RCC 7860 (cell line): Measurements from ENCODE around the gene PLEKHM1.
"Not testable (repeated sequence)": the region's sequence is repeated elsewhere in the genome, so short reads cannot be mapped to it uniquely, and the experiment has no call there.

ENCODE experiments used
- DNase-seq: peaks from one replicate; pipeline ENCODE4 v3.0.0-alpha.2; 2015; ENCODE audit warnings: low spot score
- FAIRE-seq: peaks from 2 replicates; lab custom pipeline; 2012; peaks lifted over from hg19 to GRCh38; lab: Jason Lieb, UNC

Gene PLEKHM1

DNA sequence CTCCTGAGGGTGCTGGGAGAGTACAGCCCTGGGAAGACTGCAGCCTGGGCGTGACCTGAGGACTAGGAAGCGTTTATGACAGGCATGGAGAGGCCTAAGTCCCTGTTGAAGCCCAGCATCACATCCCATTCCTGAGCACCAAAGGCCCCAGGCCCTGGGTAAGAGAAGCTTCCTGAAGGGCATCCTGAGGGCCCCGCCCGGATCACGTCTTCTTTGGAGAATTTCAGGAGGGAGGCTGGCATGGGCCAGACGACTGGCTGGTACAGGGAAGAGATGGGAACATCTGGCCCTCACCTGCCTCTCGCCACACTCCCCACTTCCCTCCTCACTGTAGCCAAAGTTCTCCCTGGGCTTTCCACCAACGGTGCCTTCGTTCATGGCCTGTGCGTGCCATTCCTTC lies 46.2 kb downstream of the PLEKHM1 start:
- DNase-seq, FAIRE-seq: not testable (repeated sequence)

GRCh38 chr17:45443371-45444260 lies 46.9 kb downstream of the PLEKHM1 start:
- FAIRE-seq: not testable (repeated sequence)

DNA sequence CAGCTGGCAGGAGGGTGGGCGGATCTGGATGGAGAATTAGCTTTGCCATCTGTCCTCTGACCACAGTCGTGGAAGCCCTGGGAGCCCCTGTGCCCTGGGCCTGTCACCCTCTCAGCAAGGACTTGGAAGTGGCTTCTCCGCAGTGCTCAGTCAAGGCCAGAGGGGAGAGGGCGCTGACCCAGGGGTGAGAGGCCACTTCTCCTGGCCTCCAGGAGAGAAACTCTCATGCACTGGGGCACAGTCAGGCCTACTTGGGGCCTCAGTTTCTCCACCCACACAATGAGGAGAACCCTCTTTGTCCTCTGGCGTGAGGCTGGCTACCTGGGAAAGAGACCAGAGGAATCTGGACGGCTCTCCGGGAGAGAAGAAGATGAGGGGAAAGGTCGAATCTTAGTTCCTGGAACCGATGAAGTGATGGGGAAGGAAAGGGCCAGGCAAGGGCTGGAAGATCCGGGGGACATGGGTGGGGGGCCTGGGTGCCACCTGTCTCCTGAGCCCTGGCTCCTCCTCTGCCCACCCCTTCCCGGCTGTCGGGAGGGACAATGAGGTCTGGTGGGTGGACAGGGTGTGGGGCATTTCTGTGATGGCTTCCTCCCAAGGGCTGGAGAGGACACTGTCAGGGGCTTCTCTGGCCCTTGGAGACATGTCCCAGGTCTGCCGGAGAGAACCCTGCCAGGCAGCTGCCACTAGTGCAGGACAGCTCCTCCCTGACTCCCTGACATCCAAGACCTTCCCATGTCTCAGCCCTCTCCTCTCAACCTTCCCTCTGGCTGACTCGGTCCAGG lies 48.8 kb downstream of the PLEKHM1 start:
- no peak for FAIRE-seq

More at GRCh38 chr17:45443371-45444260, 46.9 kb downstream of the PLEKHM1 start:
- DNase-seq: not testable (repeated sequence)

GRCh38 chr17:45440839-45441515 lies 49.5 kb downstream of the PLEKHM1 start:
- not testable (repeated sequence) for DNase-seq, FAIRE-seq

More for the DNA sequence above, 48.8 kb downstream of the PLEKHM1 start:
- DNase-seq: no peak

GRCh38 chr17:45440161-45440778 lies 50.3 kb downstream of the PLEKHM1 start:
- DNase-seq (no peak), FAIRE-seq (no peak)

DNA sequence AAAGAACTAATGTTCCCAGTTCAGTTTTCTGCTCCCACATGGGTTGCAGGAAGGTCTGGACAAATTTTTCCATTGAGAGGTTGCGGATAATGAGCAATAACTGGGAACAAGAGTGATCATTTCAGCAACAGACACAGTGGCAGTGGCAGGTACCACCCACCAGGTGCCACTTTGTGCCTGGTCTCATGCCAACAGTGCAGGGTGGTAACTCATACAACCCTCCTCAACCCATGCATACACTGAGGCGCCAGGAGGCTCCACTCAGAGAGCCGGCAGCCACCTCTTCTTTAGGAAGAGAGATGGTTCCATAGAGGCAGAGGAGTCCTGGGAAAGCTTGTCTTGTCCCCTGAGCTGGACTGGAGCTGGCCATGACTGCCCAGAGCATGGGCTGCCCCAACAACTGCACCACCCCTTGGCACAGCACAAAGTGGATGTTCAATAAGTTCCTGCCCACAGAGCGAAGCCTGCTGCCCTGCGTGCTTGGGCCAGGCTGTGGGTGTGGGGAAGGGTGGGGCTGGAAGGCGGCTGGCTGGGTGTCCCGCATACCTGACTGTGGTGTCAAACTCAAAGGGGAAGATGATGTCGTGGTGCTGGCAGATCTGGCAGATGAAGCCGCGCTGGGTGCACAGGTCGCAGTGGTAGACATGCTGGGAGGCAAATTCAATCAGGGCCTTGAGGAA lies 51.5 kb downstream of the PLEKHM1 start:
- FAIRE-seq: no peak
- DNase-seq: no peak

- DNase-seq: no peak
- no peak for FAIRE-seq
Observed at GRCh38 chr17:45437465-45438283, 52.8 kb downstream of the PLEKHM1 start.

- DNase-seq: no peak
- no peak for FAIRE-seq
Observed at GRCh38 chr17:45436625-45437464, 53.7 kb downstream of the PLEKHM1 start.

DNA sequence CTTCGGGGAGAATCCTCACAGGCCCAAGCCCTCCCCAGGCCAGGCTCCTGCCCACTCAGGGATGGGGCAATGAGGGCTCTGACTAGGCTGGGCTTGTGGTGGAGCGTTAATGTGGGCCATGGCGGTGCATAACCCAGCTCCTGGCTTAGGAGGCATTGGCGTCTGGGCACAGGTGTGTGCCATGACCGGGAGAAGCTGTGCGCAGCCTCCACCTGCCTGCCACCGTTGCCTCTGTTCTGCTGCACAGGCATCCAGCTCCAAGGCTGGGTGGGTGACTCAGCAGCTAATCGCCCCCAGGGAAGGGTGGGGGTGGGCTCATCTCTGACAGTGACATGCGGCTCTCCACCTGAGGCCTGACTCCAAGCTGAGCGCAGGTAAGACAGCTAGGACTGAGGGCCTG lies 54.4 kb downstream of the PLEKHM1 start:
- DNase-seq (no peak), FAIRE-seq (no peak)

DNA sequence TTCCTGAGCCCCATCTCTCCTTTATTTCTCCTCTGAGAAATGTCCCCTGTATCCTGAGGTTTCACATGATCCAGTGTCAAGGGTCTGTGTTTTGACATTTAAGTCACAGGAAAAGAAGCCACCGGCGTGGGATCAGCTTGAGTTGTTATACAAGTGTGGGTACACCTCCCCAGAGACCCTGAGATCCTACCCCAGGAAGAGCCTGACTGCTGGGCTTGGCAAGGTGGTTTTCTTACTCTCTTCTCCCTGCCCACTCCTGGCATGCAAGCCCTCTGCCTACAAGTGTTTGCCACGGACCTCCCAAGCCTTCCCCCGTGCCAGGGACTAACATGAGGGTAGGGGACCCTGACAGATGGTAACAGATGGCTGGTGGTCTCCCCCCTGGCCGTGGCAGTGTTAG lies 55.0 kb downstream of the PLEKHM1 start:
- DNase-seq: no peak
- FAIRE-seq: no peak

DNA sequence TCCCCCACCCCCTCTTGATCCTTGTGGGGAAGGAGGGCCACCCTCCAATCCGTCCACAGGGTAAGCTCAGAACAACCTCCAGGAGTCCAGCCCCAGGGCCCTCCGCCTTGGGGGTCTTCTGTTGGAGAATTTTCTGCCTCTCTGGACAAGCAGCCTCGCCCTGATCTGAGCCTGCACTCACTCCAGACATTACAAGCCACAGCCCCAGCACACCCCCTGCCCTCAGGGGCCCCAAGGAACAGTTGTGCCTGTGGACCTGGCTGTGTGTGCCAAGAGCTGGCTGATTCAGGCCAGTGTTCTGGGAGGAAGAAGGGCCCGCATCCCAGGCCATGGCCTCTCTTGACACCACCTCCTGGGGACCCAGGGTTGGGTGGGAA lies 57.4 kb downstream of the PLEKHM1 start:
- DNase-seq (no peak), FAIRE-seq (no peak)

DNA sequence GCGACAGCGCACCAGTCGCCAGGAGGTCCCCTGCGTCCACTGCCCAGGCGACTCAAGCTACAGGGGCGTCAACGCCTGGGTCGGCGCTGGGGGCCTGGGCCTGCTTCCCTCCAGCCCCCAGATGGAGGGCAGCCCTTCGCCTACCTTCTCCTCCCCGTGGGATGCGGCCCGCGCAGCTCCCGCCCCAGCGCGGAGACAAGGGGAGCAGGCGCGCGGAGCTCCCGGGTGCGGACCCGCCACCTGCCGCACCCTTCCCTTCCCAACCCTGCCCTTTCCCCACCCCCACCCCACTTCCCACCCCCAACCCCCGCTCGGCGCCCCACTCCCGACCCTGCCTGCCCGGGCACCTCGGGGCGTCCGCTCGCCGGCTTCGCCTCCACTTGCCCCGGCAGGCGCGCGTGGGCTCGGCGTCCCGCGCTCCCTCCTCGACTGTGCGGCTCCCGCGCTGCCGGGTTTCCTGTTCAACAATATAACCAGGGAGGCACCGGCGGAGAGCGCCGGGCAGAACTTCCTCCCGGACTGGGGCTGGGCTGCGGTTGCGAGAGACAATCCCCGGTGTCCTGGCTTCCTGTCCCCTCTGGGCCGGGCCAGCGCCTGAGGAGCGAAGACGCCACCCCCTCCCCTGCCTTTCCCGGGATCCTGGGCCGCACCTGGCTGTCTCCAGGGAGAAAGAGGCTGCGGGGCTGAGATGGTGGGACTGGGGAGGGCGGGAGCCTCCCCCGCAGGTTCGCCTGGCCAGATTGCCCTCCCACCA lies 57.9 kb downstream of the PLEKHM1 start, which contains the start of gene ARHGAP27:
ARHGAP27 (minus strand) TSS at position 466 of the 754 bp plus-strand sequence. CDS start 2,591 bp downstream, outside the sequence.
- DNase-seq (no peak), FAIRE-seq (no peak)

- FAIRE-seq (no peak), DNase-seq (peak; percentile 31)
Observed at GRCh38 chr17:45431531-45432404, 58.8 kb downstream of the PLEKHM1 start.

- FAIRE-seq (no peak), DNase-seq (no peak)
Observed at GRCh38 chr17:45430738-45431530, 59.6 kb downstream of the PLEKHM1 start.

DNA sequence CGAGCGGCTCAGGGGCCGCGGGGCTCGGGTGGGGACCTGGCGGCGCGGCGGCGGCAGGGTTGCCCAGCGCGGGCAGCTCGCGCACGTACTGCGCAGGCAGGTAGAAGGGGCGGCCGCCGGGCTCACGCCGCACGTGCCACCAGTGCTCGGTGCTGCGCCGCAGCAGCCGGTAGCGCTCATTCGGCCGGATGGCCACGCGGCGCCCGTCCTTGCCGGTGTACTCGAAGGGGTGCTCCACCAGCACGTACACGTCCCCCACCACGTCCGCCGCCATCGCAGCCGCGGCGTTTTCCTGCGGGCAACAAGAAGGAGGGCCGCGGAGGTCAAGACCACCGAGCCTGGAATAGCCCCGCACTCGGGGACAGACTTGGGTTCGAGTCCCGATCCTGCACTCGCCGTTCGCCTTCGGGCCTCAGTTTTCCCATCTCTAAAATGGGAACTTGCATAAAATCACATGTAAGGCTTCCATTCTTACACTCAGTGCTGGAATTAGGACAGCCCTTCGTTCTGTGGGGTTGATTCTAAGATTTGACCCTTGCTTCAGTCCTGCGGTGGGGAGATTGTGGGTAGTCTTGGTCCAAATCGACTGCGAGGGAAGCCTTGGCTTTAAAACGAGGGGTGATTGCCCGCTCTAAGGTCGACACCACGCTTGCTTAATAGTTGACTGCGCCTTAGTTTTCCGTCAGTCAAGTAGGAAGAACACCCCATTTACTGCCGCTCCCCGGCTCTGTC lies 60.3 kb downstream of the PLEKHM1 start:
- no peak for FAIRE-seq
- no peak for DNase-seq
